Sigmoid colon (tissue), 4 donors: Measurements from ENCODE around the gene FAM118A.

Experiments used
- CTCF ChIP-seq, 4 experiments: fragments of 450-650 bp in 3 of 4; fragments of 200-600 bp in 1 of 4; IDR thresholded peaks; one replicate each; pipeline ENCODE4 v1.5.1; 2016 to 2019; ENCODE audit warnings: antibody characterized with exemption in 4 of 4, mild to moderate bottlenecking in 3 of 4, moderate library complexity in 2 of 4
- POLR2A ChIP-seq, 2 donors: fragments of 450-650 bp; IDR thresholded peaks; one replicate each; pipeline ENCODE4 v1.6.1; 2016; ENCODE audit warnings: antibody characterized with exemption in 2 of 2, mild to moderate bottlenecking in 2 of 2, moderate library complexity in 2 of 2
- POLR2AphosphoS5 ChIP-seq, 4 donors: sonication (generic); formaldehyde crosslinking; IDR thresholded peaks; one replicate each; pipeline ENCODE4 v1.6.1; 2017; ENCODE audit warnings: antibody characterized with exemption in 4 of 4

GRCh38 chr22:45284705-45285262 is 24.9 kb upstream of the FAM118A start, which contains the start of gene UPK3A:
- TF ChIP-seq CTCF (IDR thresholded peaks at IDR 0.05) = no peak
- no peak for TF ChIP-seq POLR2A (IDR thresholded peaks at IDR 0.05)
- TF ChIP-seq POLR2AphosphoS5 (IDR thresholded peaks at IDR 0.05) = no peak
